IPS DF 4.7 (cell line): ENCODE measurements around the gene APBA1.
"Not testable (repeated sequence)": the region's sequence is repeated elsewhere in the genome, so short reads cannot be mapped to it uniquely, and the experiment has no call there.

ENCODE experiments used
- DNase-seq: peaks from one replicate; pipeline ENCODE4 v3.0.0-alpha.2; 2013; ENCODE audit warnings: low spot score; ENCODE audit errors: extremely low read depth

APBA1 gene

DNA sequence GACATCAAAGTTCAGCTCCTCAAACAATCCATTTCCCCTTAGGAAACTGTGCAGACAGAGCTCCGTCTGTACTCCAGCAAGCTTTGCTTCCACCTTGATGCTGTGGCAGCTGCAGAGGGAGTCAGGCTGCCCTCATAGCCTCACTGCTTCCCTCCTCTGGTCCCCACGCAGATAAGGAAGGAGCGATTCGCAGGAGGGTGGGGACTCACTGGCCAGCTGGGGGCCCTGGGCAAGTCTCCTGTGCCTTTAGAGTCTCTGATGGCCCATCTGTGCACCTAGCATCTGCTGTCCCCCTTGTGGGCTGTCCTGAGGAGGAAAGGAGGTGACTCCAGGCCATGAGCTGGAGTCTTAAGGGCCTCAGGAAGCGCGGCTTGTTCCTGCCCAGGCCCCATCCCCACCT is 225.7 kb downstream of the APBA1 start:
- DNase-seq: no peak

DNA sequence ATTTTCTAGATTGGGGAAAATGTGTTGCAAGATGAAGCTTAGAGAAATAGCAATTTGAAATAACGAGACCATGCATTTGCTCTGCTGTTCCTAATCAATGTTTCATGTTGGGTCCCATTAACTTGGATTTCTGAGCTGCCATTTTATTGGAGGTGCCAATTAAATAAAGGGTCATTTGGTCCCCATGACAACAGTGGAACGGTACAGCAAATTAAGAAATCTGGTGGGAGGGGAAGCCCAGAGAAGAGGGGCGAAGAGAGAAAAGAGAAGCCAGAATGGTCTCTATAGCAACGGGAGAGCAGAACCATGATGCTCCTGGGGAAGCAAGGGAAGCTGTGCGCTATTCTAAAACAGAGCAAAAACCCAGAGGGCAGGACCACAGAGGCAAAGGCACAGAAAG is 226.9 kb downstream of the APBA1 start:
- no peak for DNase-seq

- no peak for DNase-seq
These were observed 227.4 kb downstream of the APBA1 start for GRCh38 chr9:69444791-69445190.

DNA sequence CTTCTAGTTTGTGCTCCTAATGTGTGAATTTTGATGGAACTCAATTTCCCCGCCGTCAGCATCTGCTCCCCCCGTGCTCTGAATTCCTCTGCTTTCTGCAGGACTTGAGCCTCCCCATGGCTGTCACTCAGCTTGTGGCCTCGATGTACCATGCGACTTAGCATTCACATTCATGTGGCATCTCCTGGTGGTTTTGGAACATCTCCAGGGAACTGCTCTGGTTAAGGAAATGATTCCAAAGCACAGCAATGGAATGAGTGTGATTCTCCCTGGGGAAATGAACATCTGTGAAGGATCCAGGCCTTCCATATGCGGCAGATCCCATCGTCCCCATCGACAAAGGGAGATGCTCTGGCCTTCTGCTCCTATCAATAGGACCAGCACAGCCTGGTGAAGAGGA is 228.2 kb downstream of the APBA1 start:
- DNase-seq: no peak

GRCh38 chr9:69443178-69443577 is 229.0 kb downstream of the APBA1 start:
- no peak for DNase-seq

- DNase-seq: no peak
These were observed 229.7 kb downstream of the APBA1 start for GRCh38 chr9:69442486-69442885.

DNA sequence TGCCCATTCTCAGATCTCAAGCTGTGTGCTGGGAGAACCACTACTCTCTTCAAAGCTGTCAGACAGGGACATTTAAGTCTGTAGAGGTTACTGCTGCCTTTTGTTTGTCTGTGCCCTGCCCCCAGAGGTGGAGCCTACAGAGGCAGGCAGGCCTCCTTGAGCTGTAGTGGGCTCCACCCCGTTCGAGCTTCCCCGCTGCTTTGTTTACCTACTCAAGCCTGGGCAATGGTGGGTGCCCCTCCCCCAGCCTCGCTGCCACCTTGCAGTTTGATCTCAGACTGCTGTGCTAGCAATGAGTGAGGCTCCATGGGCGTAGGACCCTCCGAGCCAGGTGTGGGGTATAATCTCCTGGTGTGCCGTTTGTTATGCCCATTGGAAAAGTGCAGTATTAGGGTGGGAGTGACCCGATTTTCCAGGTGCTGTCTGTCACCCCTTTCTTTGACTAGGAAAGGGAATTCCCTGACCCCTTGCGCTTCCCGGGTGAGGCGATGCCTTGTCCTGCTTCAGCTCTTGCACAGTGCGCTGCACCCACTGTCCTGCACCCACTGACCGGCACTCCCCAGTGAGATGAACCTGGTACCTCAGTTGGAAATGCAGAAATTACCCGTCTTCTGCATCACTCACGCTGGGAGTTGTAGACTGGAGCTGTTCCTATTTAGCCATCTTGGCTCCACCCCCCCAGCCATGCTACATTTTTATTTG is 231.8 kb downstream of the APBA1 start:
- not testable (repeated sequence) for DNase-seq

GRCh38 chr9:69439654-69440053 is 232.5 kb downstream of the APBA1 start:
- DNase-seq: not testable (repeated sequence)

- DNase-seq: no peak
These were observed 238.2 kb downstream of the APBA1 start for GRCh38 chr9:69433968-69434367.

- no peak for DNase-seq
These were observed 238.8 kb downstream of the APBA1 start for GRCh38 chr9:69433392-69433791.

DNA sequence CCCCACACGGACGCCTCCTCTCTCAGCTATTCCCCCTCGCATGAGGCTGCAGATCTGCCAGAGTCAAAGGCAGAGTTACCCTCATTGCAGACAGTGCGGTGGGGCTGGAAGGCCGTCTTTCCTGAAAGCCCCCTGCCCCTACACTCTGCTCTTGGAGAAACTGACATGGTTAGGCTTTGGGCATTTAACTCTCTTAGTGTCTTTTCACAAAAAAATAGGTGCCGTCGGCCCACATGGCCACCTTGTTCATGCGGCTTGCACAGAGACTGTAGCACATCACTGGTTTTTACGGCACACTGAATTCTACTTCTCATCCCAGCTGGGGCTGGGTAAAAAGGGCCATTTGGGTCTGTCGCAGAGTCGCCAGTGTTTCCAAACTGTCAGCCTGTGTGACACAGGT is 239.5 kb downstream of the APBA1 start:
- DNase-seq: no peak

GRCh38 chr9:69431777-69432176 is 240.4 kb downstream of the APBA1 start:
- no peak for DNase-seq

DNA sequence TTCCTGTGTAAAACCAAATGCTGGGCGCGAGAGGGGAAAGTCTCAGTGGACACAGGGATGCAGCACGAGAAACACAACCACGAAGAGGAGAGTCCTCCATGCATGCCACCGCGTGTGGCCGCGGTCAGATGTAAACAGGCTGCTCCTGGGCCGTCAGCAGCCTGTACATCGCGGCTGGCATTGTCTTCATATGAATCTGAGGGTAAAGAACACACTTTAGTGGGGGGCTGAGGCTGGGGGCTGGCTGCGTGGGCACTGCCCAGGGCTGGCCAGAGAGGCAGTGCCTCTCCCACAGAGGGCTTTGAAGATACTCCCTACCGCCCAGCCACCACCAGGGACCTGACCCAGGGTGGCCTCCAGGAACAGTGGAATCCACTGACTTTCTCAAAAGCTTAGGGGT is 241.0 kb downstream of the APBA1 start:
- DNase-seq: no peak

DNA sequence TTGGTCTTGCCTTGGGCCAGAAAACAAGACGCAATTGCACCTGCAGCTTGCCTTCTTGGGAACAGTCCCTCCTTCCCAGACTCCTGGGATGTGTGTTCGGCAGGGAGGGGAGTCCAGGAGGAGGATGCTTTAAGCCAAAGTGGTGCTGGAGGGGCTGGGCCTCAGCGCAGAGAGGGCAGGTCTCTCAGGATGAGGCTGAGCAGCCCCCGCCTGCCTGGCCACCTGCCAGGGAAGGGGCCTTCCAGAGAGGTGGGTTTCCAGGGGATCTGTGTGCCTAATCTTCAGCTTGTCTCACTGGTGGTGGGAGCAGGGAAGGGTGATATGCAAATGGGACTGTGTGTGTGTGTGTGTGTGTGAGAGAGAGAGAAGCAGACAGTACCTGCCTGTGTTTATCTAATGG is 242.0 kb downstream of the APBA1 start:
- no peak for DNase-seq

GRCh38 chr9:69429281-69429680 is 242.9 kb downstream of the APBA1 start:
- no peak for DNase-seq

GRCh38 chr9:69428017-69428785 is 244.0 kb downstream of the APBA1 start:
- DNase-seq: no peak

- no peak for DNase-seq
These were observed 244.9 kb downstream of the APBA1 start for GRCh38 chr9:69427286-69427685.

DNA sequence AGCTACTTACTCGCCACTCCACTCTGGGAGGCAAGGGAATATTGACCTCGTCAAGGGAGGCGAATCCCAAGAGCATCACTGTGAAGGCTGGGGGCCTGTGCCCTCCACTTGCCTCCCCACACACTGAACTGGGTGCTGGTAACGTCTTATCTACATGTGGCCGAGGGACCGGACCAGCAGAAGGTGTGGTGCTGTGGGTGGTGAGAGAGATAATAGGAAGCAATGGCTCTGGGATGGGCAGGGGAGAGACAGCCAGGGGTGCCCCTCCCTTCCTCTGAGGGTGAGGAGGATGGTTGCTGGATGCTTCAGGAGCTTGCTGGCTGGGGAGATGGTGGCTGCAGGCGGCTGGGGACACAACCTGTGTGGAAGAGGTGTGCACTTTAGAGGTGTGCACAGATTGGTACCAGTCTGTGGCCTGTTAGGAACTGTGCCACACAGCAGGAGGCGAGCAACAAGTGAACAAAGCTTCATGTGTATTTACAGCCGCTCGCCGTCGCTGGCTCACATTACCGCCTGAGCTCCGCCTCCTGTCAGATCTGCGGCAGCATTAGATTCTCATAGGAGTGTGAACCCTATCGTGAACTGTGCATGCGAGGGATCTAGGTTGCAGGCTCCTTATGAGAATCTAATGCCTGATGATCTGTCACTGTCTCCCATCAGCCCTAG is 246.9 kb downstream of the APBA1 start:
- DNase-seq: no peak

DNA sequence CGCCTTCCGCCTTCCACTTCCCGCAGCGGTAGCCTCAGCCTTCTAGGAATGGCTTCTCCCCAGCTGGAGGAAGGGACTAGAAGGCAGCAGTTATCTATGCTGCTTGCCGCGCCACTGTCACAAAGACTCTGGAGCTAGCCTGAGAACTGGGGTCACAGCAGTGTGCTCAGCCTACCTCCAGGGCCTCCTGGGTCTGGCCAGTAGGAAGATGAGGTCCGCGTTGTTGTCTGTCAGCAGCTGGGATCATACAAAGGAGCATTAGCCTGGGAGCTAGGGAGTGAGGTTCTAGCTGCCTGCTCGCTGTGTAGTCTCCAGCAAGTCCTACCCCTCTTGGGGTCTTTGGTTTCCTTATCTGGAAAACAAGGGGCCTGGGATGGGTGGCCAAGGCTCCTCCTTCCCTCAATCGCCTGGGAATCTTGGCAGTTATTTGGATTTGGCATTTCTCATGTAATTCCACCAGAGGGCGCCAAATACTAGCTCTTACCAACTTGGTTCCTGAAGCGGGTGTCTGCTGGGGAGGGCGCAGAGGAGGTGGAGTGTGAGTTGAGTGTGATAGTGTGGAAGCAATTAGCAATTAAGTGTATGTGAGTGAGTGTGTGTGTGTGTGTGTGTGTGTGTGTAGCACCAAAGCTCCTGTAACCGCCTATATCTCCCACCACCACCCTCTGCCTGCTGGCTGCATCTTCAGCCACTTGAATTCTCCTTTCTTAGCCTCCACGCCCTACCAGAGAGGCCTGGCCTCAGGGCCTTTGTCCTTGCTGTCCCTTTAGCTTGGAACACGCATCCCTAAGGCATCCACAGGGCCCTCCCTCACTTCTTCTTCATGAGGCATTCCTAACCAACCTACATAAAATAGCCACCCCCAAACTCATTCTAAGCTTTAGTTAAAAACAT is 250.0 kb downstream of the APBA1 start:
- peak; percentile 71 for DNase-seq

GRCh38 chr9:69420611-69421270 is 251.4 kb downstream of the APBA1 start:
- no peak for DNase-seq

DNA sequence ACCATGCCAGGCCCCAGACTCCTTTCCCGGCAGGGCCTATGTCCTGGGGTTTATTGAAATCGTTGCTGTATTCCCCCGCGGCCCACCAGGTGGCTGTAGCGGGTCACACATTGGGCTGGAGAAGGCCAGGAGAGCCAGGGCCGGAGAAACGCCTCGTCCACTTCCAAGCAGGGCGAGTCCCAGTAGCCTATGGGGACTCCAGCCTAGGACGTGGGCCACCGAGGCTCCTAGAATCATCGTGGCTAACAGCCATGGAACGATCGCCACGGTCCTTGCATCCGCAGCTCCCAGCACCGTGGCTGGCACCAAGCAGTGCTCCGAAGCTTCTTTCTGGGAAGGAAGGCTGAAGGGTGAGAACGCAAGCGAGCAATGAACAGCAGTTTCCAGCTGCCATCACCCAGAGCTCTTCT is 259.4 kb downstream of the APBA1 start:
- peak; percentile 58 for DNase-seq
